Measurements from ENCODE around the gene ANK2. TPM values are rescaled to one million over a fixed set of nuclear protein-coding genes. Genes with fewer than 3 reads are reported as not detected.

Gene ANK2
- total RNA-seq, 1 donor from 2014 or later: 193 TPM

DNA sequence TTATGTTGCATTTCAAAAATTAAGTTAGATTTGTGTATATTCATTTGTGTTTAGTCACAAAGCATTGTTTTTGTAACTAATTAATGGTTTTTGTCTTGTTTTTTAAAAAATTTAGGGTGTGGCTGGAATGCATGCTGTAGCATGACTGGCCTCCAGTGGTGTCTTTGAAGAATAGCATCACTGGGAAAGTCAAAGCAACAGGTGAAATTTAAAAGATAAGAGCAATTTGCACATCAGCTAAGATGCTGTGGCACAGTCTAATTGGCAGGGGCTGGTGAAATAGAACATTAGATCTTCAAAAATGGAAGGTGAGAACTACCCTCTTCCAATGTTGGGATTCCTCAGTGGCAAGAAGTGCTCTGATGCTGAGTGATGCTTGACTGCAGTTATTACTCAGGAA lies 45.3 kb downstream of the ANK2 start:
- no peak for DNase-seq

DNA sequence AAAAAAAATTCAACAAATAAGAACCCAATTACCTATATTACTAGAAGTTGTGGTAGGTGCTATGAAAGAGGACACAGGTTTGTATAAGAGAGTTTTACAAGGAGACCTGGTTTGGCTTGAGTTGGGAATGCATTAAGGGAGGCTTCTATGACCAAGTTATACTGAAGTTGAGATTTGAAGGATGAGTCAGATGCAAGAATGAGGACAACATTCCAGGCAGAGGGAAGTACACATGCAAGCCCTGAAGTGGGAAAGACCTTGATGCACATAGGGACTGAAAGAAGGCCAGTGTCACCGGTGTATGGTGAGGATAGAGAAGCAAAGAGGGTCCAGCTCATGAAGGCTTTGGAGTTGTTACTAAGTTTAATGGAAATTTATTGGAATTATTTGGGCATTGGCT lies 52.2 kb downstream of the ANK2 start:
- no peak for DNase-seq

DNA sequence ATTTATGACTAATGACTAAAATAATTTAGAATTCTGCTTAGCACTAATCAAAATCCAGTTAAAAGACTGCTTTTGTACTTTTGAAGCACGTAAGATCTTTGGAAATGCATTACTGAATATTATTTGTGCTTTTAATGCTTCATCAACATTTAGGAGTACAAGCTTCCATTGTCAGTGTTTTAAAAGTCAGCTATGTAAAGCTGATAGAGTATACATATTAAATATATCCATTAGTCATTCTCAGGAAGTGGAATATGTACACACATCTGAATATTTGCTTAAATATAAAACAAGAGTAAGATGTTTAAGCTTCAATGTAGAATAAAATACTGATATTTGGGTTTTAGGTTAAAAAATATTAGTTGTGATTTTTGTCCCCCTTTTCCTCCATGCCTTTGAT lies 54.1 kb downstream of the ANK2 start:
- DNase-seq: no peak

DNA sequence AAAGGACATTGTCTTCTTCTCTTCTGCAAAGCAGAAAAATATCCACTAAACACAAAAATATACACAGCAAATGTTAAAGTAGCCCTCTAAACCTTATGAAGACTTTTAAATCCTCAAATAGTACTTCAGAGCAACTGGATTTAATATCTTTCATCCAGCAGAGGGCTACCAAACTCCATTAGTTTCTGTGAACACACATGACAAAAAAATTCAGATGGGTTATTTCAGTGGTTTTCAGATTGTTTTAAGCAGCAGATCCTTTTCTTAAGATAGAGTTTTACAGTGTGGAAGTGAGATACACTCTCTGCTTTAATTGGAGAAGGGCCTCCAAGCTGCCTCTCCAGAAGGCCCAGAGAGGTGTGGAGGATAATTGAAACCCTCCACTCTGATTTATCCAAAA lies 56.7 kb downstream of the ANK2 start:
- peak; percentile 39 for DNase-seq

DNA sequence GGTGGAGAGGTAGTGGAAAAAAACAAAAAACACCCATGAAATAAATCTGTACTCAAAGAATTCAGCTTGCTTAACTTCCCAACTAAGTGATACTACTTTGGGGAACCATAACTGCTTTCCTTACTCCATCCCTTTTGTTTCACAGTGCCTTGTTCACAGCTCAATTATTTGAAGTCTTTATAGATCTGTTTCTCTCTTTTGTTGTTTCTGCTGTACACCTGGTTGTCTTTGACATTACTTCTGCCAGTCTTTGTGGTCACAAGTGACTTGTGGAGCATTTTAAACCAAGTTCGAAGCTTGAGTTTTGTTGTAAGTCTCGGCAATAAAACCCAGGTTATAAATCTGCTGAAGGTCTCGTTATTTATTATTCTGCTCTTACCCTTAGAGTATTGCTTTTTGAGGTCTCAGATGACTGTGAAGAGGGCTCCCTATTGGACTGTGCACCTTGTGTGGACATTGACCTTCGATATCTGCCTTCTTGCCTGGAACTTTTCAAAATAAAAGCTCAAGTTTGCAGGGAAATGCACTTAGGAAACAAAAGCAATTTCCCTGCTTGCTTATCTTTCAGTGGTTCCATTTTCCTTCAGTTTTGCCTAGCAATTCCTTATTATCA lies 59.8 kb downstream of the ANK2 start:
- no peak for DNase-seq

DNA sequence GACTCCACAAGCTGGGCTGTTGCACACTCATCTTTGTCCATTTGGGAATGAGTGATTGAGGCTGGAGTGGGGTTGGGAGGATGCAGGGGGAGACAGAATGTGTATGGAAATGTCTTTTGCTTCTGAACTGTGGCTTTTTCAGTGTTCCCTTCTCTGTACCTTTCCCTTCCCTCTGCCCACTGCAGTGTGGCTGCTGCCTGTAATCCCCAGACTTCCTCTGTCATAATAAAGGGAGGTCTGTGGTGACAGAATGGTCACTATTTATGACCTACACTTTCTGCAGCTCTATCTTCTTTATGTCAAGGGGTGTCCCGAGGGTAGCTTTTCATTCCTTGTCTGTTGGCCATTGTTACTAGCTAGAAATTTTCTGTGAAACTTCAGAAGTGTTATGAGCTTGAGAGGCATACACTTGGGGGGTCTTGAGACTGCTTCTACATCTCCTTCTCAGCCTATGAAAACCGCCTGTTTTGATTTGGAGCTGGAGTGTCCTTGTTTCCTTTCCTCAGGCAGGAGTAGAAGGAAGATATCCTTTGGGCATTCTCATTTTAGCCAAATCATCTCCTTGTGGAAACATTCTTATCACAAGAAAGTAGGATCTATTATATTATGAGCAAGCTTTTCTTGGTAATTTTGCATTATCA lies 63.0 kb downstream of the ANK2 start:
- DNase-seq: no peak

DNA sequence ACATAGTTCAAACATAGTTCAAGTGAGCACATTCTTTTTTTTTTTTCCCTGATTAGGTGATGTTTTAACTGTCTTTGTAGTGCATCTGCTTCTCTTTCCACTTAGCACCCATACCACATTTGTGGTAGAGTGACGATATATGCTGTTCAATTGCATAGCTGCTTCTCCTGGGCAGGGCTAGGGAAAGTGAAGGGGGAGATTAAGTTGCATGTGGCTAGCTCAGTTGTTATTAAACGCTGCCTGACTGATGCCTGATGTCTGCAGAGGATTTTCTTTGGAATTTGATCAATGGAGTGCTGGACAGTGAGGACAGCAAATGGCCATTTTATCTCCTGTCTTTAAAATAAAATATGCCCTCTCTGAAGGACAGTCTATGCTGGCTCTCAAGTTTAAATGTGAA lies 63.7 kb downstream of the ANK2 start:
- no peak for DNase-seq

DNA sequence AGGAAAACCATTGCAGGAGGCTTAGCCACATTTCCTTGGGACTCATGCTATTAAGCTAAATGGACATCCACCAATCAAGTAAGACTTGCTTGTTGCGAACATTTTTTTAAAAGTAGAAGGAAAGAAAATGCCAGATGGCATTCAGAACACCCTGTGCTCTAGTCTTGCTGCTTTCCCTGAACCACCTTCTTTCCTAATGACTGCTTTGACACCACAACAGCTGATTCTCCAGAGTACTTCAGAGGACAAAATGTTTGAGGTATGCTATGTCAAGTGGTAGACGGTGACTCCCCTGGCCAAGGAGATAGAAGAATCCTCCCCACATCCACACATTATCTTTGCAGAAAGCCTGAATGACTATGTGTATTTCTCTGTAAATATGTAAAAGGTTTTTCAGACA lies 65.4 kb downstream of the ANK2 start:
- no peak for DNase-seq

DNA sequence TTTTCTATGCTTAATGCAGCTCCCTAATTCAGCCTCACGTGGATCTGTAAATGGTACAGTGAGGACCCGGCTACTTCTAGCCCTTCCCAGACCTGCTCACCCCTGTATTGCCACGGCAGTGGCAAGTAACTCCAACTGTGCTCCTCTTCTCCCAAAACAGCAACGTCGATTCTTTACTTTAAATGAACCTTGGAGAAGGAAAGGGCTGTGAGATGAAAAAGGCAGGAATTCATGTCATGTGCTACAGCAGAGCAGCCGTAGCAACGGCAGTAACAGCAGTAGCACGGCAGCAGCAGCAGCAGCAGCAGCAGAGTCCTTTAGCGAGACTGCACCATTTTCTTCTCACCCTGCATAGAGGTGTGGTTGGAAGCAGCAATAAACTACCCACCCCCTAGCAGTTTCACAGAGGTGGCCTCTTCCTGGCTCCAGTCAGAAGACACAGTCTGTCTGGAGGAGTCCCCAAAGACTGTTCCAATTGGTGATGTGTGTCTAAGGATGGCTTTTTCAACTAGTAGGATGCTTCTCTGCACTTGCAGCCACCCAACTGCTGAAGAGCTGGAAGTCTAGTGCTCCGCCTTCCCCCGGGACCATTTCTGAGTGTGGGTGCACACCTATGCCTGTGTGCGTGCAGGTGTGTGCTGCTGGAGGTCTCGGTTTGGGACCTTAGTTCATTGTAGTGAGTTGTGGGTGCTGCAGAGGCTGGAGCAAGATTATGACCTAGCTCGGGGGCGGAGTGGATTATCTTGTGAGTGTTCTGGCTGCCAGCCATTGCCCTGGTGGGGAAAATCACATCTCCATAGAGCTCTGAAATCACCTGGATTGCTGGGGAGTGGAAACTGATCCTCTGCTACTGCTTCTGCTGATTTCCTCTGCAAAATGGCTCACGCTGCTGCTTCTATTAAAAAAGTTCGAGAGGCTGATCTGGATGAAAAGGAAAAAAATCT lies 67.2 kb downstream of the ANK2 start:
- no peak for DNase-seq

DNA sequence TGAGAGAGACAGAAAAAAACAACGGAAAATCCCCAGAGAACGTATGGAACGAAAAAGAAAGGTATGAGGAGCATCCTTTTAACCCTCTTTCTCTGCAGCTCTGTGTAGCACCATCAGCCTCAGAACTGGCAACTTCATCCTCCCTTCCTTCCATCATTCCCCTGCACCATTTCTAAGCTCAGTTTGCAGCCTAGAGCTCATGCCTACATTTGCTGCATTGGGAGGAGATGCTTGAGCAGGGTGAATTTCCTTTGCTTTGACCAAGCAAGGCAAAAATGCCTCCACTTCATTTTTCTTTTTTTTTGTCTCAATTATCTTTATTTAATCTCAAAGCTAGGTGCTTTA lies 67.9 kb downstream of the ANK2 start:
- no peak for DNase-seq

DNA sequence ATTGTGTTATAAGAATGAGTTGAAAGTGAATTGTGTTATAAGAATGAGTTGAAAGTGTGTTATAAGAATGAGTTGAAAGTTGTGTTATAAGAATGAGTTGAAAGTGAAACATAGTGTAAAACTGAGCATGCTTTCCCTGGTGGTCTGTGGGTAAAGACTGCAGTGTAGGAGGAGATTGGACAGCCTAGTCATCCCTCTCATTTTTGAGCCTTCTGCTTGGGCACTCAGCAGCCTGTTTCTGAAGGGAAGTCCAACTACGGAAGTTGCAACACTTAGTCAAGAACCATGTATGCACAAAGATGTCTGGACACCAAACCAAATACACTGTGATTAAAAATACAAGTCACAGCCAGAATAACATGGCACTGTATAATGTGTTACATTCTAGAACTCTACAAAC lies 72.6 kb downstream of the ANK2 start:
- no peak for DNase-seq

DNA sequence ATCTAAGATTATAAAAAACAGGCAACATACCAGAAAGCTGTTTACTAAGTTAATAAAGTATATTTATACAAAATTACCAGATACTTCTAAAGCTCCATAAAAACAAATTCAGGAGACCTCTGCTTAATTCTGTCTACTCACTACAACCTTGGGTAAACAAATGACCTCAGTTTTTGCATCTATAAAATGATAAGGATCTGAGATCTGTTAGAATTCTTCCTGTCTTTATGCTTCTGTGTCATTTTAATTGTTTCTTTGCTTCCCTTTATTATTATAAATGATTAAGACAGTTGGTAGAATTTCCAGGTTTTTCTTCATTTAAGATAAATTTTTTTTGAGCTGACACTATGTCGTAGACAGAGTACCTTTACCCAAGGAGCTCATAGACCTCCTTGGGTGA lies 76.0 kb downstream of the ANK2 start:
- DNase-seq: no peak

DNA sequence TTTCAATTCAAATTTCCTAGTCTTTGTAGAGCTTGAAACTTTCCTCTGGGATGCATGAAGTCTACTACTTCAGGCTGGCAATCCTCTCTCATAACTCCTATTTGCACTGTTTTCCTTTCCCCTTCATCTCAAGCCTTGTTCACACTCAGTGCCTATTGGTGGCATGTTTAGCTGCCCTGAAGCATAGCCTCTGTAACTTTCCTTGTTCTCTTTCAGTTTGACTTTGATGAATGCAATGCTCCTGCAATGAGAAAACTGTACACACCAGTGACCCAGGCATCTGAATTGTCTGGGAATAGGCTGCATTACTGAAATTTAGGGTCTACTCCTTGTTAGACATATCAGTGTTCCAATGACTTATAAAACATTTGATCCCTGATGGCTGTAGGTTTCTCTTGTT lies 81.7 kb downstream of the ANK2 start:
- DNase-seq: no peak

DNA sequence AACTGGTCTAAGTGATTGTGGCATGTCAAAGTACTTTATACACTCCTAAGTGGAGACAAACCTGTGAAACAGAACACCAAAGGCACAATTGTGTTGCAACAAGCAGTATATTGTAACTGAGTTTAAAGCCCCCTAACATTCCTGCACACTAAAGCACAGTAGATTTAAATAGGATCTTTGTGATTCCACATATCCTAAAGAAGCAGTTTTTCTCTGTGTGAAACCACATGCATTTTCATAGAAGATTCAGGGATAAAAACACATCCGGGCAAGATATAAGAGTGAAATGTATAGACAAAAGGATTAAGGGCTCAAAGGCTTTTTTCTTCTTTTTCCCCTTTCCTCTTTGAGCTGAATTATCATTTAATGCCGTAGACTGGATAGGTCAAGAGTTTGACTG lies 82.2 kb downstream of the ANK2 start:
- no peak for DNase-seq

DNA sequence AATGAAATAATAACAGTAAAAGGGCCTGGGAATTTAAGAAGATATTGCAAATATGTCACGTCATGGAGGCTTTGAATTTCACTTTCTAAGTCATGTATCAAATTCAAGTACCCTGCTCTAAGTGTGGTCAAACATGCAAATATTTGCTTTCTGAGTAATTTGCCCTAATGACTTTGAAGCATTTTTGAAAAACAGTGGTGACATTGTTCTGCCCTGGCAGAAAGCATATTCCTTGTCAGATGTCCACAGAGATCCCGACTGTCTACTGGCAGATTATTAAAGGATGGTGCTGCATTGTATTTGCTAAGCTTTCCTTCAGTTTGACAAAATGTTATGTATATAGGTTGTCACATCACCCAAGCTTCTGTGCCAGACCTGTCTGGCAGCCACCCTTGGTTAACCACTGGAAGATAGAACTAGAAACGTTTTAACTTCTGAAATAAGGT lies 92.5 kb downstream of the ANK2 start:
- no peak for DNase-seq

DNA sequence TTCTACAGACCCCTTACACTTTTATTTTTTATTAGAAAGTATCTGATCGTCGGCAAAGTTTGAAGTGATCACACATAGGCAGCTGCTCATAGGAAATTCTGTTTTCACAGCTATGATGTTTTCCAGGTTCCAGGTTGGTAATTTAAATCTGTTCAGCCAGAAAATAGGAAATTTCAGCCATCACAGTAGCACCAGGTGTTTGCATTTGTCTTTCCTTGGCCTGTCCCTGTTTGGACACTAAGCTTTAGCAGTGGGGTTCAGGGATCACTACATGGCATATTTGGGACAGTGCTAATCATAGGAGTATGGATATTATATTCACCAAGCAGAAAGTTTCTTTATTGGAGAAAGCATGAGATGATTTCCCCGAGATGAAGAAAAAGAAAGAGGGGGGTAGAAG lies 92.9 kb downstream of the ANK2 start:
- DNase-seq: no peak

DNA sequence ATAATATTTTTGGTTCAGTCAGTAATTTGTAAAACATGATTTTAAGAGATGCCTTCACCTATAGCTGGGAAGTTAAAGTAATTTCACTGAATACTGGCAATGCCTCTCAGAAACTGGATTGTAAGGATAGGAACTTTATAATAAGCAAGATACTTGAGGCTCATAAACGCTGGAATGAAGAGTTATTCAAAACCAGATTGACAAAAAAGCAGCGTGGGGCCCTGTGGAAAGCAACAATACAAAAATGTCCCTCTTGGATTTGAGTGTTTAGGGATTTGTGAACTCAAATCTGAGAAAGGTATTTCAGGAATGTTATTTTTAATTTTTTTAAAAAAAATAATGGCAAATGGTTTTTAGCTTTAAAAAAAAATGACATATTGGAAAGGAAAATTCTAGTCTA lies 94.6 kb downstream of the ANK2 start:
- no peak for DNase-seq

DNA sequence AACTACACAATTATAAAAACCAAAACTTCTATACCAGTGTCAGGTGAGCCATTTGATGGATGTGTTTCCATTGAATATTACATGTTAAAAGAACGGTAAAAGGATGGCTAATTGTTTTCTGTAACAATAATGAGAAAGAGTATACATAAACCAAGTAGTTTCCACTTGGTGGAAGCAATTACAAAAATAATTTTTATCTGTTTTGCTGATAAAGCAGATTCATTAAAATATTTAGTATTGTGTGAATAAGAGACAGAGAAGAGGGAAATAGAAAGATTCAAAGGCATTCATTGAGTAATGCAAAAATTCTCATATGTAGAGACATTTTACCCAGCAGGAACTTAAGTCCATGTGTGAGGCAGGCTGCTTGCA lies 95.7 kb downstream of the ANK2 start:
- no peak for DNase-seq

DNA sequence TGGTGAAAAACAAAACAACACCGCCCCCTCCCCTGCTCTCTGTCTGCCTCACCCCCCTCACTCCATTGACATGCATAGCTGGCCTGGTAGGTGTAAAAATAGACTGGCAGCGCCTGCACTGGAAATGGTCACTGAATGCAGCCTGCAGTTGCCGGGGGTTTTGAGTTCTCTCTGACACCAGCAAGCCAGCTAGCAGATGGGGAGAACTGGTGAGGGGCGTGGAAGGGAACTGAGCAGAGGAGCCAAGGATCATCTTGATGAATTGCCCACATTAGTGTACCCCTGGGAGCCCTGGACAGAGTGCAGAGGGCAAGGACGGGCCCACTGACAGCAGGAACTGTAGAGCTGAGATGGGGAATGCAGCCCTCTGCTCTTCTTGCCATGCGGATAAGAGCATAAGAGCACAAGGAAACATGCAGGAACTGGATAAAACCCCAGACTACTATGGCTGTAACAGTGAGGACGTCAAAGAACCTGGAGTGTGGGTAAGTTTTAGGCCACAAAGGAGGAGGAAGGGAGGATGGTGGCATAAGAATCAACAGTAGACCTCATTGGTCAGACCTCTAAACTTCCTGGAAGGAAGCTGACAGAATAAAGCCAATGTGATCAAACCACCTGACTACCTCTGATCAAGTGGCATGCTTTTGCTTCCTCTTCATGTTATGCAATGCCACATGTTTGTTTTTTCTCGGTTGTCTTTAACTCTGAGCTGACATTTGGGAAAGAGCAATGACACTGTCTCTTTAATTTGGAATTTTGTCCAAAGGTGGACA lies 96.3 kb downstream of the ANK2 start:
- no peak for DNase-seq

DNA sequence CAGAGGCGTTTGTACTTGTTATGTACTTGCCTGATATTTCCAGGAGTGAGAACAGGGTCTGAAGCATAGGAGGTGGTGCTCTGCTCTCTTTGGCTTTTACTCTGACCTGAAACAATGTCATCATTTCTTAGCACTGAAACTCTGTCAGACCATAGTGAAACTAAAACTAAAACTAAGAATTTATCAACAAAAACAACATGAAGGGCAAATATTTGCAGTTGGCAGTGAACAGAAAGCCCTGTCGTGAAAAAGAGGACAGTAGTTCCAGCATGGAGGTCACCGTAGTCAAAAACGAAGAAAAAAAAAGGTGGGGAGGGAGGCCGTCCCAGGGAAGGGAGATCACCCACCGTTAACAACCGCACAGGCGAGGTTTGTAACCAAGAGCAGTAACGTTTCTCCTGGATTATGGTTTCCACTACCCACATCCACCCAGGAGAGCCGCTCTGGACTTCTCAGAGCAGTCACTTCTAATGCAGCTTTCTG lies 97.5 kb downstream of the ANK2 start:
- peak; percentile 11 for DNase-seq

DNA sequence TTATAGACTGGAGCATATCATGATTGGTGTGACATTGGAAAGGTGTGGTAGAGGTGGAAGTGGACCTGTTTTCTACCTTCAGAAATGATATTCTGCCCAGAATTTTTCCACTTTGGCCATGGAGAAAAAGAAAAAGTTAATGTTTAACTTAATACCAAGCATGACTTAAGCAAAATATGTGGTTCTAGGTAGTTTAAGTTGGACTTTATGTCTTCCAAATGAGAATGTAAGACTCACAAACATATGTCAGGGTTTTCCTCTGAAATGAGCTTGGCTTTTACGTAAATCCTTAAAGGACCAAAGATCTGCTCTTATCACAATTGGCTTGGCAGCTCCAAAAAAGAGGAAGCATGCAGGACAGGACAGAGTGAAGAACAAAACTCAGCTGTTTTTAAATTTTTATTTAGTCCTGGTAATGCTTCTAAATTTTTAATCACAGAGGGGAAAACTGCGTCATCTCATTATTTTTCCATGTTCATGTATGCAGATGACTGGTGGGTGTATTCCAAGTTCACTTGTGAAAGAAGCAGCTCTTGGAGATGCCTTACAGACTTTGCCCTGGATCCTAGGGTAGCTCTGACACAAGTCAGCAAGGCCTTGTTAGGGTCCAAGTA lies 98.2 kb downstream of the ANK2 start:
- no peak for DNase-seq

DNA sequence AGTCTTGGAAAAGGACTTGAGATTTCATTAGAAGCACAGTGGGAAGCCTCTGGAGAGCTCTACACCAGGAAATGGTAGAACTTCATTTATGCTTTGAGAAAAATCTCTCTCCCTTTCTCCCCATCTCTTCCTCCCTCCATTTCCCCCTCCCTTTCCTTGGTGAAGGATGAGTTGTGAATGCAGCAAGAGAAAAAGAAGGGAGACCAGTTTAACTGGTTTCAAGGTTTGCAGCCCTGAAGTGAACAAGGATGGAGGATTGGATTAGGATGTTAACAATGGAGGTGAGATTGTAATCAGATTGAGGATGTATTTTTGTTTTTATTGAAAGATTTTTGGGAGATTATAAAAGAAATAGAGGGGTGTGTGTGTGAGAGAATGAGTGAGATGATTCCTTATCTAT lies 99.5 kb downstream of the ANK2 start:
- no peak for DNase-seq
